H1 (cell line): ENCODE data around the gene GAST. TPM values are rescaled to one million over a fixed set of nuclear protein-coding genes. Genes with fewer than 3 reads are reported as not detected.

Experiments used
- ATF2 ChIP-seq: IDR thresholded peaks from 2 replicates; pipeline ENCODE4 v1.6.1; 2012; ENCODE audit warnings: low read length, inconsistent platforms
- CHD7 ChIP-seq: fragments of 300-600 bp; sonication (generic); IDR thresholded peaks from 2 replicates; pipeline ENCODE4 v1.7.1; 2012; ENCODE audit warnings: low read length, moderate library complexity, mild to moderate bottlenecking, inconsistent platforms; ENCODE audit not compliant: insufficient replicate concordance
- SAP30 ChIP-seq: fragments of 300-600 bp; sonication (generic); IDR thresholded peaks from 2 replicates; pipeline ENCODE4 v1.7.1; 2012; ENCODE audit warnings: low read length, moderate library complexity, mild to moderate bottlenecking, inconsistent platforms; ENCODE audit not compliant: insufficient read depth, insufficient replicate concordance
- polyA plus RNA-seq, 7 experiments: library from polyadenylated mRNA; depleted of rRNA in 3 of 7; stranded (reverse) in 5 of 7; unstranded in 2 of 7; fragments of >200 nt in 5 of 7; fragments of 200-250 nt in 2 of 7; gene quantifications; 1 replicate in 5 of 7; 2 replicates in 1 of 7; 4 replicates in 1 of 7; pipeline versions ENCODE4 v1.2.1 to v1.2.3, GENCODE V29; 2011 to 2013; ENCODE audit warnings: missing spikeins in 2 of 7, mixed read lengths in 2 of 7
- total RNA-seq: library from RNA; stranded (reverse); fragmentation: NEBNext Ultra II Directional; extraction: Animal tissue kit (Norgen Biotek cat#: 25700); gene quantifications from 2 replicates; pipeline ENCODE4 v1.2.1, GENCODE V29; 2021
- TF ChIP-seq, protein P1 (sequence below): IDR thresholded peaks from 2 replicates; pipeline ENCODE4 v1.6.1; 2011; ENCODE audit warnings: low read depth, mild to moderate bottlenecking, low read length; ENCODE audit not compliant: insufficient read depth
- TF ChIP-seq, protein P2 (sequence below), 3 experiments: IDR thresholded peaks; 1 replicate in 2 of 3; 2 replicates in 1 of 3; pipeline versions ENCODE4 v1.5.1 to v1.6.1; 2011; ENCODE audit warnings: low read length in 3 of 3, mild to moderate bottlenecking in 3 of 3, inconsistent platforms in 2 of 3, low read depth in 1 of 3, moderate library complexity in 1 of 3; ENCODE audit not compliant: insufficient read depth in 1 of 3; ENCODE audit errors: control extremely low read depth in 1 of 3

Gene GAST
- total and polyA plus RNA-seq, 2 of the 8 experiments (the other 6 are each of a cell fraction or from before 2014, with no cell fraction given), result not detected

- no peak for TF ChIP-seq CHD7
- TF ChIP-seq, protein P1, sequence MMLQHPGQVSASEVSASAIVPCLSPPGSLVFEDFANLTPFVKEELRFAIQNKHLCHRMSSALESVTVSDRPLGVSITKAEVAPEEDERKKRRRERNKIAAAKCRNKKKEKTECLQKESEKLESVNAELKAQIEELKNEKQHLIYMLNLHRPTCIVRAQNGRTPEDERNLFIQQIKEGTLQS, result no peak
- TF ChIP-seq, protein P2, sequence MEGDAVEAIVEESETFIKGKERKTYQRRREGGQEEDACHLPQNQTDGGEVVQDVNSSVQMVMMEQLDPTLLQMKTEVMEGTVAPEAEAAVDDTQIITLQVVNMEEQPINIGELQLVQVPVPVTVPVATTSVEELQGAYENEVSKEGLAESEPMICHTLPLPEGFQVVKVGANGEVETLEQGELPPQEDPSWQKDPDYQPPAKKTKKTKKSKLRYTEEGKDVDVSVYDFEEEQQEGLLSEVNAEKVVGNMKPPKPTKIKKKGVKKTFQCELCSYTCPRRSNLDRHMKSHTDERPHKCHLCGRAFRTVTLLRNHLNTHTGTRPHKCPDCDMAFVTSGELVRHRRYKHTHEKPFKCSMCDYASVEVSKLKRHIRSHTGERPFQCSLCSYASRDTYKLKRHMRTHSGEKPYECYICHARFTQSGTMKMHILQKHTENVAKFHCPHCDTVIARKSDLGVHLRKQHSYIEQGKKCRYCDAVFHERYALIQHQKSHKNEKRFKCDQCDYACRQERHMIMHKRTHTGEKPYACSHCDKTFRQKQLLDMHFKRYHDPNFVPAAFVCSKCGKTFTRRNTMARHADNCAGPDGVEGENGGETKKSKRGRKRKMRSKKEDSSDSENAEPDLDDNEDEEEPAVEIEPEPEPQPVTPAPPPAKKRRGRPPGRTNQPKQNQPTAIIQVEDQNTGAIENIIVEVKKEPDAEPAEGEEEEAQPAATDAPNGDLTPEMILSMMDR (IDR thresholded peaks at IDR 0.05; ENCODE audit: control extremely low read depth in 1 of 3, insufficient read depth in 1 of 3, low read depth in 1 of 3, low read length in 3 of 3), result no peak
- TF ChIP-seq ATF2, result no peak
- TF ChIP-seq SAP30, result no peak
Observed at GRCh38 chr17:41683441-41684007, 28.6 kb upstream of the GAST start (continued).
